ENCODE measurements around the gene SLC25A21. TPM values are rescaled to one million over a fixed set of nuclear protein-coding genes. Genes with fewer than 3 reads are reported as not detected.

SLC25A21 gene
- total RNA-seq, 1 experiment from 2014 or later: 7.1 TPM

- Histone ChIP-seq H2BK5ac (ENCODE audit: insufficient read length, low read length) (no peak overlapping the region), H3K4me2 (ENCODE audit: insufficient read depth, insufficient read length, low read length) (no peak overlapping the region), H2BK120ac (ENCODE audit: low read depth, low read length, poor library complexity, severe bottlenecking) (no peak overlapping the region), H3K56ac (ENCODE audit: insufficient read length, low read depth, low read length) (no peak overlapping the region), H4K20me1 (ENCODE audit: control insufficient read depth, insufficient read depth, insufficient read length) (no peaks in the 10 kb centered on the region), H4K91ac (ENCODE audit: insufficient read length, low read depth, low read length) (no peak overlapping the region), H3K23me2 (ENCODE audit: insufficient read length, low read depth, low read length, poor library complexity, severe bottlenecking) (no peaks in the 10 kb centered on the region), H2BK12ac (ENCODE audit: insufficient read length, low read depth, low read length) (no peak overlapping the region), H2BK15ac (ENCODE audit: low read depth, low read length) (no peak overlapping the region), H3K14ac (ENCODE audit: insufficient read depth, low read length) (no peak overlapping the region), H3K79me1 (ENCODE audit: insufficient read depth, low read depth, low read length, poor library complexity, severe bottlenecking) (no peaks in the 10 kb centered on the region), H3T11ph (ENCODE audit: low read length) (no peak overlapping the region), H3K4me1 (ENCODE audit: insufficient read depth, low read length) (peaks cover 3% of the 10 kb centered on the region; the same call in 1 of the 2 replicates), H3K4ac (ENCODE audit: low read depth, low read length) (no peak overlapping the region), H3K9me3 (ENCODE audit: control insufficient read depth, low read depth, low read length) (no peaks in the 10 kb centered on the region), H3K79me2 (ENCODE audit: insufficient read depth, low read length) (no peaks in the 10 kb centered on the region), H2AFZ (ENCODE audit: low read length) (no peak overlapping the region), H3K27ac (ENCODE audit: insufficient read length, low read depth, low read length) (no peak overlapping the region), H4K5ac (ENCODE audit: insufficient read length, low read depth, low read length) (no peak overlapping the region), H2AK5ac (ENCODE audit: insufficient read length, low read length) (no peak overlapping the region), H4K8ac (replicated peaks; ENCODE audit: insufficient read length, low read depth, low read length) (no peak overlapping the region), H3K27me3 (ENCODE audit: insufficient read depth, low read length) (no peaks in the 10 kb centered on the region), H3K23ac (ENCODE audit: insufficient read length, low read depth, low read length) (no peak overlapping the region), H3K18ac (ENCODE audit: insufficient read length, low read depth, low read length) (no peak overlapping the region), H3K9ac (ENCODE audit: extremely low read depth, insufficient read length, low read length) (no peak overlapping the region), H2BK20ac (ENCODE audit: low read depth, low read length, poor library complexity, severe bottlenecking) (no peak overlapping the region)
- H3K4me3 Mint-ChIP-seq: no peak overlapping the region
- DNase-seq: peak; percentile 63
- H3K27me3 Mint-ChIP-seq (ENCODE audit: low read depth): no peaks in the 10 kb centered on the region; the same call in 1 of the 2 replicates
- WGBS (ENCODE audit: extremely low coverage, insufficient read length, low lambda C conversion rate): no CpG with 5 or more reads among the region's 5 CpGs
- TF ChIP-seq CTCF (conservative IDR thresholded peaks at IDR 0.05): no peak
- H3K4me1 Mint-ChIP-seq: peaks cover 11 to 12% of the 10 kb centered on the region in 2 experiments
- H3K9me3 Mint-ChIP-seq: no peaks in the 10 kb centered on the region
- no peaks in the 10 kb centered on the region for H3K36me3 Mint-ChIP-seq (ENCODE audit: insufficient read depth in 1 of 3, low read depth in 3 of 3)
- H3K27ac Mint-ChIP-seq: no peak overlapping the region
These were observed 455.0 kb downstream of the SLC25A21 start for GRCh38 chr14:36717363-36717762.

All from H9 (cell line).